HEK293 (cell line): ENCODE data around the gene LAMB1.

Experiments
- CTCF ChIA-PET: fragments of 350-600 bp; formaldehyde crosslinking; extraction: SDS; loops from one replicate; lab custom pipeline; 2021; ENCODE audit warnings: antibody characterized with exemption; lab: Yijun Ruan, JAX
- POLR2A ChIA-PET: fragments of 300-600 bp; formaldehyde crosslinking; extraction: SDS; loops from one replicate; lab custom pipeline; 2020; ENCODE audit warnings: antibody characterized with exemption, inconsistent platforms; lab: Yijun Ruan, JAX
- H3K27ac ChIP-seq: fragments of 200-500 bp; sonication (Bioruptor generic); 2 replicates; pipeline ENCODE4 v1.5.1; 2014; ENCODE audit warnings: low read depth, low read length, control low read depth, inconsistent platforms; ENCODE audit errors: extremely low read depth
- H3K36me3 ChIP-seq, 2 experiments: fragments of 200-500 bp in 1 of 2; sonication (Bioruptor generic) in 1 of 2; 1 replicate in 1 of 2; 2 replicates in 1 of 2; pipeline ENCODE4 v1.5.1; 2014 to 2017; ENCODE audit warnings: inconsistent platforms in 2 of 2, low read length in 2 of 2; ENCODE audit not compliant: control insufficient read depth in 2 of 2, insufficient read depth in 1 of 2
- H3K4me1 ChIP-seq: fragments of 200-500 bp; sonication (Bioruptor generic); 2 replicates; pipeline ENCODE4 v1.5.1; 2014; ENCODE audit warnings: mild to moderate bottlenecking, low read length, inconsistent platforms; ENCODE audit not compliant: control insufficient read depth, insufficient read depth
- H3K4me3 ChIP-seq: 2 replicates; pipeline ENCODE4 v1.5.1; 2011; ENCODE audit warnings: low read depth, mild to moderate bottlenecking, control low read depth, low read length, moderate library complexity
- H3K9me3 ChIP-seq: fragments of 200-500 bp; sonication (Bioruptor generic); 2 replicates; pipeline ENCODE4 v1.5.1; 2014; ENCODE audit warnings: low read depth, low read length, inconsistent platforms; ENCODE audit not compliant: control insufficient read depth, insufficient read depth
- KLF1 ChIP-seq: fragments of 450-650 bp; formaldehyde crosslinking; IDR thresholded peaks from 2 replicates; pipeline ENCODE4 v1.5.1; 2016; ENCODE audit warnings: missing biosample characterization, missing genetic modification characterization
- KLF17 ChIP-seq: fragments of 450-650 bp; formaldehyde crosslinking; IDR thresholded peaks from 2 replicates; pipeline ENCODE4 v1.5.1; 2016; ENCODE audit warnings: missing biosample characterization, missing genetic modification characterization
- REPIN1 ChIP-seq: fragments of 450-650 bp; formaldehyde crosslinking; IDR thresholded peaks from 2 replicates; pipeline ENCODE4 v1.5.1; 2017; ENCODE audit warnings: missing biosample characterization, missing genetic modification characterization, low read depth
- ZBTB26 ChIP-seq: fragments of 450-650 bp; formaldehyde crosslinking; optimal IDR thresholded peaks from 2 replicates; pipeline ENCODE3; 2016; ENCODE audit warnings: missing biosample characterization, mild to moderate bottlenecking, missing genetic modification characterization
- ZIC2 ChIP-seq: fragments of 450-650 bp; formaldehyde crosslinking; IDR thresholded peaks from 2 replicates; pipeline ENCODE4 v1.5.1; 2016; ENCODE audit warnings: missing biosample characterization, missing genetic modification characterization
- ZNF37A ChIP-seq: fragments of 450-650 bp; IDR thresholded peaks from 2 replicates; pipeline ENCODE4 v1.5.1; 2018; ENCODE audit warnings: missing biosample characterization, missing genetic modification characterization
- ZNF394 ChIP-seq: fragments of 450-650 bp; formaldehyde crosslinking; IDR thresholded peaks from 2 replicates; pipeline ENCODE4 v1.5.1; 2016; ENCODE audit warnings: missing biosample characterization, missing genetic modification characterization, mild to moderate bottlenecking, moderate library complexity, borderline replicate concordance
- ZNF426 ChIP-seq: fragments of 450-650 bp; formaldehyde crosslinking; IDR thresholded peaks from 2 replicates; pipeline ENCODE4 v1.5.1; 2017; ENCODE audit warnings: missing biosample characterization, missing genetic modification characterization, mild to moderate bottlenecking, inconsistent platforms, moderate library complexity
- ZNF513 ChIP-seq: fragments of 450-650 bp; IDR thresholded peaks from 2 replicates; pipeline ENCODE4 v1.5.1; 2018; ENCODE audit warnings: missing biosample characterization, missing genetic modification characterization
- ZNF658 ChIP-seq: fragments of 450-650 bp; formaldehyde crosslinking; IDR thresholded peaks from 2 replicates; pipeline ENCODE4; 2016; ENCODE audit warnings: missing biosample characterization, missing genetic modification characterization
- TF ChIP-seq, protein P1 (sequence below): fragments of 450-650 bp; formaldehyde crosslinking; IDR thresholded peaks from 2 replicates; pipeline ENCODE4 v1.5.1; 2016; ENCODE audit warnings: missing biosample characterization, missing genetic modification characterization
- TF ChIP-seq, protein P2 (sequence below): fragments of 450-650 bp; formaldehyde crosslinking; IDR thresholded peaks from 2 replicates; pipeline ENCODE4 v1.5.1; 2016; ENCODE audit warnings: missing biosample characterization, missing genetic modification characterization
- TF ChIP-seq, protein P3 (sequence below): fragments of 450-650 bp; formaldehyde crosslinking; conservative IDR thresholded peaks from 2 replicates; pipeline ENCODE4 v1.5.1; 2016; ENCODE audit warnings: low read depth, missing biosample characterization, missing genetic modification characterization

The LAMB1 gene

DNA sequence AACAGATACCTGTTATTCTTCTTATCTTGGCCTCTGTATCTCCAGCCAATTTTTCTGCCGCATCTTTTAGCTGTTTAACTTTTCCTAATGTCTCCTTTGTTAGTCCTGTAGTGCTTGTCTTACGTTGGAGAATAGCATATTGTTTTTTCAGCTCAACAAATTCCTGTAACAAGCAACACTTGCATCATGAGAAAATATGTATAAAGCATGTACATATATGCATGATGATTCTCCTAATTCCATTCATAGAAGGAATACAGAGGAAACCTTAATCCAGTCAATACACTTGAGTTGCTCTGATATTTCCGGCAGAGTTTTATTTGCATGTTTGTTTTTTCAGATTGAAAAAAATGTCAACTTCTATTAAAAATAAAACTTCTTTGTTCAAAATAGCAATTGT lies 26.1 kb upstream of the LAMB1 start (continued):
- TF ChIP-seq, protein P1, sequence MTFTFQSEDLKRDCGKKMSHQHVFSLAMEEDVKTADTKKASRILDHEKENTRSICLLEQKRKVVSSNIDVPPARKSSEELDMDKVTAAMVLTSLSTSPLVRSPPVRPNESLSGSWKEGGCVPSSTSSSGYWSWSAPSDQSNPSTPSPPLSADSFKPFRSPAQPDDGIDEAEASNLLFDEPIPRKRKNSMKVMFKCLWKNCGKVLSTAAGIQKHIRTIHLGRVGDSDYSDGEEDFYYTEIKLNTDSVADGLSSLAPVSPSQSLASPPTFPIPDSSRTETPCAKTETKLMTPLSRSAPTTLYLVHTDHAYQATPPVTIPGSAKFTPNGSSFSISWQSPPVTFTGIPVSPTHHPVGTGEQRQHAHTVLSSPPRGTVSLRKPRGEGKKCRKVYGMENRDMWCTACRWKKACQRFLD (tag by site-specific recombination), result no peak
- TF ChIP-seq ZIC2 (tag by site-specific recombination) (no peak), REPIN1 (no peak), ZNF513 (tag by site-specific recombination) (no peak)

GRCh38 chr7:108028111-108028510 lies 25.1 kb upstream of the LAMB1 start:
- no peak overlapping the region for H3K4me3 ChIP-seq
- H3K4me1 ChIP-seq, result no peaks in the 10 kb centered on the region; the same call in 1 of the 2 replicates
- H3K36me3 ChIP-seq, result no peaks in the 10 kb centered on the region
- no peak overlapping the region for H3K27ac ChIP-seq
- H3K9me3 ChIP-seq, result no peaks in the 10 kb centered on the region
- POLR2A ChIA-PET, result no interaction called here
- peak; percentile 30; the same call in 1 of the 2 replicates for TF ChIP-seq KLF17
- peak; percentile 77 for TF ChIP-seq KLF1
- no peak for TF ChIP-seq ZNF658
- CTCF ChIA-PET, result no interaction called here

- POLR2A ChIA-PET, result no interaction called here
These were observed 24.3 kb upstream of the LAMB1 start for GRCh38 chr7:108027239-108027638.

More at GRCh38 chr7:108027239-108027638, 24.3 kb upstream of the LAMB1 start:
- Histone ChIP-seq H3K4me1 (no peaks in the 10 kb centered on the region; the same call in 1 of the 2 replicates), H3K4me3 (no peak overlapping the region), H3K9me3 (no peaks in the 10 kb centered on the region), H3K27ac (no peak overlapping the region), H3K36me3 (no peaks in the 10 kb centered on the region)
- CTCF ChIA-PET, result interaction anchor here (0.6 to 1.0 kb wide), 2 partner anchors 11 to 826 kb away, joined by 3 to 4 read pairs; no protein-coding TSS in a partner anchor
- TF ChIP-seq, protein P2, sequence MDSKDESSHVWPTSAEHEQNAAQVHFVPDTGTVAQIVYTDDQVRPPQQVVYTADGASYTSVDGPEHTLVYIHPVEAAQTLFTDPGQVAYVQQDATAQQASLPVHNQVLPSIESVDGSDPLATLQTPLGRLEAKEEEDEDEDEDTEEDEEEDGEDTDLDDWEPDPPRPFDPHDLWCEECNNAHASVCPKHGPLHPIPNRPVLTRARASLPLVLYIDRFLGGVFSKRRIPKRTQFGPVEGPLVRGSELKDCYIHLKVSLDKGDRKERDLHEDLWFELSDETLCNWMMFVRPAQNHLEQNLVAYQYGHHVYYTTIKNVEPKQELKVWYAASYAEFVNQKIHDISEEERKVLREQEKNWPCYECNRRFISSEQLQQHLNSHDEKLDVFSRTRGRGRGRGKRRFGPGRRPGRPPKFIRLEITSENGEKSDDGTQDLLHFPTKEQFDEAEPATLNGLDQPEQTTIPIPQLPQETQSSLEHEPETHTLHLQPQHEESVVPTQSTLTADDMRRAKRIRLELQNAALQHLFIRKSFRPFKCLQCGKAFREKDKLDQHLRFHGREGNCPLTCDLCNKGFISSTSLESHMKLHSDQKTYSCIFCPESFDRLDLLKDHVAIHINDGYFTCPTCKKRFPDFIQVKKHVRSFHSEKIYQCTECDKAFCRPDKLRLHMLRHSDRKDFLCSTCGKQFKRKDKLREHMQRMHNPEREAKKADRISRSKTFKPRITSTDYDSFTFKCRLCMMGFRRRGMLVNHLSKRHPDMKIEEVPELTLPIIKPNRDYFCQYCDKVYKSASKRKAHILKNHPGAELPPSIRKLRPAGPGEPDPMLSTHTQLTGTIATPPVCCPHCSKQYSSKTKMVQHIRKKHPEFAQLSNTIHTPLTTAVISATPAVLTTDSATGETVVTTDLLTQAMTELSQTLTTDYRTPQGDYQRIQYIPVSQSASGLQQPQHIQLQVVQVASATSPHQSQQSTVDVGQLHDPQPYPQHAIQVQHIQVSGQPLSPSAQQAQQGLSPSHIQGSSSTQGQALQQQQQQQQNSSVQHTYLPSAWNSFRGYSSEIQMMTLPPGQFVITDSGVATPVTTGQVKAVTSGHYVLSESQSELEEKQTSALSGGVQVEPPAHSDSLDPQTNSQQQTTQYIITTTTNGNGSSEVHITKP (tag by site-specific recombination), result 0 out of 2 replicates have a peak, but pooled peaks have one; percentile 24
- no peak for TF ChIP-seq ZBTB26 (tag by site-specific recombination)
- TF ChIP-seq ZNF37A, result no peak
- TF ChIP-seq, protein P3, sequence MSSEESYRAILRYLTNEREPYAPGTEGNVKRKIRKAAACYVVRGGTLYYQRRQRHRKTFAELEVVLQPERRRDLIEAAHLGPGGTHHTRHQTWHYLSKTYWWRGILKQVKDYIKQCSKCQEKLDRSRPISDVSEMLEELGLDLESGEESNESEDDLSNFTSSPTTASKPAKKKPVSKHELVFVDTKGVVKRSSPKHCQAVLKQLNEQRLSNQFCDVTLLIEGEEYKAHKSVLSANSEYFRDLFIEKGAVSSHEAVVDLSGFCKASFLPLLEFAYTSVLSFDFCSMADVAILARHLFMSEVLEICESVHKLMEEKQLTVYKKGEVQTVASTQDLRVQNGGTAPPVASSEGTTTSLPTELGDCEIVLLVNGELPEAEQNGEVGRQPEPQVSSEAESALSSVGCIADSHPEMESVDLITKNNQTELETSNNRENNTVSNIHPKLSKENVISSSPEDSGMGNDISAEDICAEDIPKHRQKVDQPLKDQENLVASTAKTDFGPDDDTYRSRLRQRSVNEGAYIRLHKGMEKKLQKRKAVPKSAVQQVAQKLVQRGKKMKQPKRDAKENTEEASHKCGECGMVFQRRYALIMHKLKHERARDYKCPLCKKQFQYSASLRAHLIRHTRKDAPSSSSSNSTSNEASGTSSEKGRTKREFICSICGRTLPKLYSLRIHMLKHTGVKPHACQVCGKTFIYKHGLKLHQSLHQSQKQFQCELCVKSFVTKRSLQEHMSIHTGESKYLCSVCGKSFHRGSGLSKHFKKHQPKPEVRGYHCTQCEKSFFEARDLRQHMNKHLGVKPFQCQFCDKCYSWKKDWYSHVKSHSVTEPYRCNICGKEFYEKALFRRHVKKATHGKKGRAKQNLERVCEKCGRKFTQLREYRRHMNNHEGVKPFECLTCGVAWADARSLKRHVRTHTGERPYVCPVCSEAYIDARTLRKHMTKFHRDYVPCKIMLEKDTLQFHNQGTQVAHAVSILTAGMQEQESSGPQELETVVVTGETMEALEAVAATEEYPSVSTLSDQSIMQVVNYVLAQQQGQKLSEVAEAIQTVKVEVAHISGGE (tag by site-specific recombination), result no peak
- TF ChIP-seq ZNF394 (tag by site-specific recombination), result no peak
- TF ChIP-seq ZNF426 (tag by site-specific recombination), result no peak
